Neutrophil (primary cell): ENCODE results near the gene RSRC1.

ENCODE experiments used
- H3K27ac ChIP-seq: fragments of 200-600 bp; sonication (generic); 2 replicates; pipeline ENCODE4 v1.5.1; 2016; ENCODE audit warnings: mild to moderate bottlenecking, moderate library complexity
- H3K27me3 ChIP-seq: fragments of 200-600 bp; sonication (generic); 2 replicates; pipeline ENCODE4 v1.6.0; 2016; ENCODE audit warnings: mild to moderate bottlenecking
- H3K36me3 ChIP-seq: fragments of 200-600 bp; sonication (generic); 2 replicates; pipeline ENCODE4 v1.5.1; 2017
- H3K4me1 ChIP-seq, 2 experiments: fragments of 200-600 bp in 1 of 2; sonication (generic) in 1 of 2; 1 replicate in 1 of 2; 2 replicates in 1 of 2; pipeline versions ENCODE4 v1.5.1 to v1.6.1; 2013 to 2016; ENCODE audit warnings: low read depth in 1 of 2, low read length in 1 of 2, mild to moderate bottlenecking in 1 of 2, moderate library complexity in 1 of 2; ENCODE audit not compliant: control insufficient read depth in 1 of 2, insufficient read depth in 1 of 2
- H3K4me3 ChIP-seq, 2 experiments: fragments of 200-600 bp in 1 of 2; sonication (generic) in 1 of 2; 1 replicate in 1 of 2; 2 replicates in 1 of 2; pipeline ENCODE4 v1.5.1; 2013 to 2016; ENCODE audit warnings: low read depth in 1 of 2, low read length in 1 of 2, mild to moderate bottlenecking in 1 of 2, moderate library complexity in 1 of 2
- H3K9me3 ChIP-seq: fragments of 200-600 bp; sonication (generic); 2 replicates; pipeline ENCODE4 v1.5.1; 2016
- TF ChIP-seq, protein P1 (sequence below): fragments of 200-600 bp; sonication (generic); IDR thresholded peaks from 2 replicates; pipeline ENCODE4 v1.5.1; 2016; ENCODE audit warnings: antibody characterized with exemption

RSRC1 gene

DNA sequence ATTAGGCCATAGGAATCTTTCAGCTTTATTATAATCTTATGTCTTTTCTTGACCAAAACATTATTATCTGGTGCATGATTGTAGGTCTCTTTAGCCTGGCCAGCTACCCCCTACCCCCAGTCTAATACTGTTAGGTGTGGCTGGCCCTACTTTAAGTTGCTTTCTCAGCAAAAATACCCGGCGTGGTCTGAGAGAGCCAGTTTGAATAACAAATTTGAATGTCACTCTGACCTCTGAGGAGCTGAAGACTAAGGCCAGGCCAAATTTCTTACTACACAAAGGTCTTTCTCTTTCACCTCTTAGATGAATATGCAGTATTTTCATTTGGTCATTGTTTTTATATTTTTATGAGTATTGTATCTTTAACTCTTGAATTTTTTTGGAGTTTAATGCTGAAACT is 272.6 kb downstream of the RSRC1 start:
- no peak overlapping the region for H3K27ac ChIP-seq
- H3K4me3 ChIP-seq: no peak overlapping the region
- no peaks in the 10 kb centered on the region for H3K4me1 ChIP-seq
- TF ChIP-seq, protein P1, sequence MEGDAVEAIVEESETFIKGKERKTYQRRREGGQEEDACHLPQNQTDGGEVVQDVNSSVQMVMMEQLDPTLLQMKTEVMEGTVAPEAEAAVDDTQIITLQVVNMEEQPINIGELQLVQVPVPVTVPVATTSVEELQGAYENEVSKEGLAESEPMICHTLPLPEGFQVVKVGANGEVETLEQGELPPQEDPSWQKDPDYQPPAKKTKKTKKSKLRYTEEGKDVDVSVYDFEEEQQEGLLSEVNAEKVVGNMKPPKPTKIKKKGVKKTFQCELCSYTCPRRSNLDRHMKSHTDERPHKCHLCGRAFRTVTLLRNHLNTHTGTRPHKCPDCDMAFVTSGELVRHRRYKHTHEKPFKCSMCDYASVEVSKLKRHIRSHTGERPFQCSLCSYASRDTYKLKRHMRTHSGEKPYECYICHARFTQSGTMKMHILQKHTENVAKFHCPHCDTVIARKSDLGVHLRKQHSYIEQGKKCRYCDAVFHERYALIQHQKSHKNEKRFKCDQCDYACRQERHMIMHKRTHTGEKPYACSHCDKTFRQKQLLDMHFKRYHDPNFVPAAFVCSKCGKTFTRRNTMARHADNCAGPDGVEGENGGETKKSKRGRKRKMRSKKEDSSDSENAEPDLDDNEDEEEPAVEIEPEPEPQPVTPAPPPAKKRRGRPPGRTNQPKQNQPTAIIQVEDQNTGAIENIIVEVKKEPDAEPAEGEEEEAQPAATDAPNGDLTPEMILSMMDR: no peak
- H3K36me3 ChIP-seq: no peaks in the 10 kb centered on the region
- no peaks in the 10 kb centered on the region for H3K27me3 ChIP-seq
- no peaks in the 10 kb centered on the region for H3K9me3 ChIP-seq

DNA sequence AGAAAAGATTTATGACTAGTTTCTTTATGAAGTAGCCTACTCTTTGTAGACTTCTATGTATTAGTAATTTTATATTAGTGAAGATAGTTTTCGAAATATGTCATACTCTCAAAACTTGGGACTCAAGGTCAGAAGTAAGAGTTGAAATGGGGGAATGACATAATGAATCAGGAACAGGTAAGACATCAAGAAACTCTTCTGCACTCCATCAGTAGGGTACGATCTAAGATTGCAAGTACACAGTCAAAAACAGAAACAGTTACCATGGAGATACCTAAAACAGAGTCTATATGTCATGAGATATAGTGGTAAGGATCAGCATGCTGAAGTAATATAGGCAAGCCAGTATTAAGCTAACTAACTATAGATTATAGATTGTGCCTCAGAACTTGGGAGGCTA is 274.1 kb downstream of the RSRC1 start:
- no peak overlapping the region for H3K27ac ChIP-seq
- H3K4me1 ChIP-seq: no peaks in the 10 kb centered on the region
- TF ChIP-seq, protein P1: no peak
- H3K36me3 ChIP-seq: no peaks in the 10 kb centered on the region
- H3K9me3 ChIP-seq: no peaks in the 10 kb centered on the region
- no peaks in the 10 kb centered on the region for H3K27me3 ChIP-seq
- no peak overlapping the region for H3K4me3 ChIP-seq

DNA sequence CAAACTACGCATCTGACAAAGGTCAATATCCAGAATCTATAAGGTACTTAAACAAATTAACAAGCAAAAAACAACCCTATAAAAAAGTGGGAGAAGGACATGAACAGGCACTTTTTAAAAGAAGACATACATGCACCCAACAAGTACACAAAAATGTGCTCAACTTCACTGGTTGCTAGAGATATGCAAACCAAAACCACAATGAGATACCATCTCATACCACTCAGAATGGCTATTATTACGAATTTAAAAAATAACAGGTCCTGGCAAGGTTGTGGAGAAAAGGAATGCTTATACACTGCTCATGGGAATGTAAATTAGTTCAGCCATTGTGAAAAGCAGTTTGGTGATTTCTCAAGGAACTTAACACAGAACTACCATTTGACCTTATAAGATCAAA is 285.5 kb downstream of the RSRC1 start:
- TF ChIP-seq, protein P1: no peak
- H3K27ac ChIP-seq: no peak overlapping the region

DNA sequence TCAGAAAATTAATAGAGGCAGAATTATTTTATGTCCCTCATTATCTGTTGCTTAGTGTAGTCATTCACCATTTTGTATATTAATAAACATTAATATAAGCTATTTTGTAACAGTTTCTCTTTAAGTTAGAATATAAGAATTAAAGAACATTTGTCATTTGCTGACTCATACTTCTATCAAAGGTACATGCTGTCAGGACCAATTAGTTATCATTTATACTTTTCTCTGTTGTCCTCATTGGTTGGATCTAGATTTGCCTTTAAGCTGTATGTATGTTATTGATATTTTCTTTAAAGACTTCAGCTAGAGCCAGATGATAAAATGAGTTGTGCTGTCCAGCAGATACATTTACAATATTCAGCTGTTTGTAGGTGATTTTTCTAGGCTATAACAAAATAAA is 292.7 kb downstream of the RSRC1 start:
- Histone ChIP-seq H3K4me3 (no peak overlapping the region), H3K36me3 (no peaks in the 10 kb centered on the region), H3K4me1 (no peaks in the 10 kb centered on the region), H3K27ac (no peak overlapping the region), H3K9me3 (no peaks in the 10 kb centered on the region), H3K27me3 (no peaks in the 10 kb centered on the region)
- TF ChIP-seq, protein P1: no peak

More for the DNA sequence above, 285.5 kb downstream of the RSRC1 start:
- Histone ChIP-seq H3K36me3 (no peaks in the 10 kb centered on the region), H3K4me1 (no peaks in the 10 kb centered on the region), H3K27me3 (no peaks in the 10 kb centered on the region), H3K4me3 (no peak overlapping the region), H3K9me3 (peaks cover 3% of the 10 kb centered on the region)

DNA sequence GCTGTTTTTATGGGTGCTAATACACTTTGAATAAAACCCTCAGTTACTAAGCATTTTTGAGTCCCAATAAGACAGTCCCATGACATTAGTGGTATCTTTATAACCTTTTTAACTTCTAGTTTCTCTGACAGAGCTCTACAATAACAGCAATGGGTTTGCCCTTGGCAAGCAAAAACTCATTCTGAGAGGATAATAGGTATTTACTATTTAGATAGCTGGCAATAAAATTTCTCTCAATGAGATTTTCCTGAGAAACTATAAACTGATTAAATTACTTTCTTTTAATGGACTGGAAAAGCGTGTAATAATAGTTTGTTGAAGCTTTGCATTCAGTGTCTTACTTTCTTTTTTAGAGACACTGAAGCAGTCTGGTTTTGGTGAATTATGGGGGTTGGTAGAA is 293.1 kb downstream of the RSRC1 start:
- H3K27me3 ChIP-seq: no peaks in the 10 kb centered on the region
- TF ChIP-seq, protein P1: no peak
- no peak overlapping the region for H3K27ac ChIP-seq
- no peaks in the 10 kb centered on the region for H3K9me3 ChIP-seq
- no peaks in the 10 kb centered on the region for H3K4me1 ChIP-seq
- H3K36me3 ChIP-seq: no peaks in the 10 kb centered on the region
- H3K4me3 ChIP-seq: no peak overlapping the region

DNA sequence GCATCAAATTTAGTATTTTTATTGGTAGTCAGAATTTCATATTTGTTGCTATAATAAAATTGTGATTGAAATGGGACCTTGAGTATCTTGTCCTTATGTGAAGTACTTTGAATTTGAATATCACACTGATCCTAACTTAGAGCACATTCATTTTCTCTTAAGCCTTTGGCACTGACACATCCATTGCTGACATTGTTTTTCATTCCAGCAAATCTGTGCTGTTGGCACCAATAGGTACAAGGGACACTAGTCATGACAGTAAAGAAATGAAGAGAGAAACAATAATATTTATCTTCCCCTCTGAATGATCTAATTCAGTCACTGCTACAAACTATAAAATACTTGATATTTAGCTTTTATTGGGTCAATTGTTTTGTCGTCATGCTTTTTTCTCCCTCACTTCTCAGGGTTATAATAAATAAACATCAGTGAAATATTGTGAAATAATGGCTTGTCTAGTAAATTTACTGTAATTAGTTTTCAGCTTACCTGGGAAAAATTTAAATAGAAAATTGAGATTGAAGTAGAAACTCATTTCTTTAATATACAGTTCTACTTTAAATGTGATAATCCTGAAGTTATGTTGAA is 294.3 kb downstream of the RSRC1 start:
- H3K4me3 ChIP-seq: no peak overlapping the region
- H3K27ac ChIP-seq: no peak overlapping the region
- TF ChIP-seq, protein P1: no peak
- no peaks in the 10 kb centered on the region for H3K4me1 ChIP-seq
- H3K36me3 ChIP-seq: no peaks in the 10 kb centered on the region
- no peaks in the 10 kb centered on the region for H3K9me3 ChIP-seq
- no peaks in the 10 kb centered on the region for H3K27me3 ChIP-seq
